ENCODE measurements around the gene DPPA3.
"Not testable (repeated sequence)": the region's sequence is repeated elsewhere in the genome, so short reads cannot be mapped to it uniquely, and the experiment has no call there.

The DPPA3 gene

GRCh38 chr12:7711133-7711532, at the start of gene DPPA3:
DPPA3 (plus strand) TSS chr12:7711433; CDS start chr12:7711571, 138 bp downstream.
- no peak for DNase-seq

DNA sequence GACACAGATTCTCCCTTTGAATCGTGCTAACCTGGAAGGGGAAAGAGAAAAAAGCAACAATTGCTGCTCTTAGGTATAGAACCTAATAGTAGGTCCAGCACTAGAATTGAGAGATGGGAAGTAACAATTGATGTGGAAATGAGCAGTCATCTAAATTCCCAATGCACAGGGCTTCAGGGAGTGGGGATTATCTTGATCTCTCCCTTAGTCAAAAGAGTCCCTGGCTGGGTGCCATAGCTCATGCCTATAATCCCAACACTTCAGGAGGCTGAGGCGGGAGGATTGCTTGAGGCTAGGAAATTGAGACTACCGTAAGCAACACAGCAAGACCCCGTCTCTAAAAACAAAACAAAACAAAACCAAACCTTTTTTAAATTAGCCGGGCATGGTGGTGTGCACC, 49.5 kb upstream of the DPPA3 start:
- no peak for DNase-seq

GRCh38 chr12:7666595-7666994, 44.6 kb upstream of the DPPA3 start:
- no peak for DNase-seq

DNA sequence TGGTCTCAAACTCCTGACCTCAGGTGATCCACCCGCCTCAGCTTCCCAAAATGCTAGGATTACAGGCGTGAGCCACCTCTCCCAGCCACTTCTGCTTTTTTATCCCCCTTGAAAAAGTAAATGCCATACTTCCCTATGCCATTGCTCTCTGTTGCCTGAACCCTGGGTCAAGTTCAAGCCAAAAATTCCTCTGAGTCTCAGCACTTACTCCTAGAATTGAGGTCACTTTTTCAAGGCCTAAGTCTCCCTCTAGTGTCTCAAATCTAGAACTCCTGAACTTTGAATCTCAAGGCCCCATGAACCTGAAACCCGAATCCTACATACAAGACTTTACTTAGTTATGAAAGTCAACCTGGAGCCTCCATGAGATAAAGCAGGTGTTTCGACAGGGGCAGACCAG, 44.1 kb upstream of the DPPA3 start:
- DNase-seq = no peak

GRCh38 chr12:7668171-7668570, 43.1 kb upstream of the DPPA3 start:
- DNase-seq = no peak

GRCh38 chr12:7675455-7675854, 35.8 kb upstream of the DPPA3 start:
- not testable (repeated sequence) for DNase-seq

DNA sequence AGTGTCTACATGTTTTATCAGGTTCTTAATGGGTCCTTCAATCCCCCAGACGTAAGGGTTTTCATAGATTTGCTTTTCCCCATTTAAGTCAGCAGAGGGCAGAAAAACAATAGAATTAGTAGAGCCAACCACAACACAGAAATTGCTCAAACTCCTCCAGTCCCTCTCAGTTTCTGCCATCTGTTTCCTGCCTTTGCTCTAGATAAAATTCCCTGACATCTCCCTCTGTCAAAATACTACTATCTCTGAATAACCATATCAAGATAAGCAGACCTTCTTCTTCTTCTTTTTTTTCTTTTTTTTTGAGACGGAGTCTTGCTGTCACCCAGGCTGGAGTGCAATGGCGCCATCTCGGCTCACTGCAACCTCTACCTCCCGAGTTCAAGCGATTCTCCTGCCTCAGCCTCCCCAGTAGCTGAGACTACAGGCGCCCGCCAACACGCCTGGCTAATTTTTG, 33.8 kb upstream of the DPPA3 start:
- DNase-seq = not testable (repeated sequence)

DNA sequence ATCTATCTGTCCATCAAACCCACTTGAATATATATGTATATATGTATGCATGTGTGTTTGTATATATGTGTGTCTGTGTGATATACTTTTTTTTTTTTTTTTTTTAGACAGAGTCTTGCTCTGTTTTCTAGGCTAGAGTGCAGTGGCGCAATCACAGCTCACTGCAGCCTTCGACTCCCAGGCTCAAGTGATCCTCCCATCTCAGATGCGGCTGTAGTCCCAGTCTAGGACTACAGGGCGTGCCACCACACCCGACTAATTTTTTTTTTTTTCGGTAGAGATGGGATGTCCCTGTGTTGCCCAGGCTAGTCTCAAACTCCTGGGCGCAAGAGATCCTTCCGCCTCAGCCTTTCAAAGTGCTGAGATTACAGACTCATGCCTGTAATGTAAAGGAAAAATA, 32.5 kb upstream of the DPPA3 start:
- no peak for DNase-seq

- no peak for DNase-seq
Observed at GRCh38 chr12:7679251-7680045, 31.8 kb upstream of the DPPA3 start.

DNA sequence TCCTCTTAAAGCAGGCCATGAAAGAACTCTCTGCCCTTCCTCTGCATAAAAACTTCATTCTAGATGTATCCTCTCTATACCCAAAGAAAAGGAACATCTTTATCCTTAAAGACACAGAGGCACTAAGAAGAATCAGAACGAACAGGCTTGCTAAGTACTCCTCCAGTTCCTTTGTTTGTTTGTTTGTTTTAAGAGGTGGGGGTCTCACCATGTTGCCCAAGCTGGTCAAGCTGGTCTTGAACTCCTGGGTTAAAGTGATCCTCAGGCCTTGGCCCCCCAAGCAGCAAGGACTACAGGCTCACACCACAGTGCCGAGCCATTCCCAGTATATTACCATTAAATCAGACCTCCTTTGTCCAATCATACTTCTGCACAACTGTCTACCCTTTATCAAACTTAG, 29.7 kb upstream of the DPPA3 start:
- no peak for DNase-seq

DNA sequence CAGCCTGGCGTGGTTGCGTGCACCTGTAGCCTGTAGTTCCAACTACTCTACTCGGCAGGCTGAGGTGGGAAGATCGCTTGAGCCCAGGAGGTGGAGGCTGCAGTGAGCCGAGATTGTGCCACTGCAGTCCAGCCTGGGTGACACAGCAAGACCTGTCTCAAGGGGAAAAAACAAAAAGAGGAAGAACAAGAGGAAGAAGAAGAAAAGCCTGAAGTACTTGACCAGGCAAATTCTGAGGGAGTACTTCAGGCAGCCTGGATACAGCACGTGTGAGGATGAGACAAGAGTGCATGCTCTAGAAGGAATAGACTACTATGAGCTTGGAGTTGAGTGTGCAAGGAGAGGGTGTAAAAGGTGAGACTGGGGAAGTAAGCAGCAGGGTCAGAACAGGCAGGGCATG, 17.4 kb upstream of the DPPA3 start:
- DNase-seq = no peak

GRCh38 chr12:7694556-7695236, 16.5 kb upstream of the DPPA3 start:
- DNase-seq = no peak

DNA sequence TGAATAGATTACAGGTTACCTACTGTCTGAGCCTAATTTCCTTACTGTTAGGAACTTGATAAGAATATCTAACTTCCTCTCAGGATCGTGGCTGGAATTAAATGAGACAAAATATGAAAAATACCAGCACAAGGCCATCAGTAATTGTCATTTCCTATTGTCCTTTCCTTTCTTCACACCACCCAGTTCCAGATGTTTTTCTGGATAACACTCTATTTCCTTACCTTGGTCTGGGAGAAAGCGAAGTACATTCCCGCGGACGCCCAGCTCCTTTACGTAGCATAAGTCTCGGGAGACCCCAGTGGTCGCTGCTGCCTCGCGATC, 16.0 kb upstream of the DPPA3 start:
- DNase-seq = no peak

- DNase-seq = no peak
Observed at GRCh38 chr12:7695566-7696197, 15.6 kb upstream of the DPPA3 start, which contains the start of gene GDF3. GDF3 (minus strand) TSS chr12:7695775; CDS start chr12:7695728, 47 bp downstream.

DNA sequence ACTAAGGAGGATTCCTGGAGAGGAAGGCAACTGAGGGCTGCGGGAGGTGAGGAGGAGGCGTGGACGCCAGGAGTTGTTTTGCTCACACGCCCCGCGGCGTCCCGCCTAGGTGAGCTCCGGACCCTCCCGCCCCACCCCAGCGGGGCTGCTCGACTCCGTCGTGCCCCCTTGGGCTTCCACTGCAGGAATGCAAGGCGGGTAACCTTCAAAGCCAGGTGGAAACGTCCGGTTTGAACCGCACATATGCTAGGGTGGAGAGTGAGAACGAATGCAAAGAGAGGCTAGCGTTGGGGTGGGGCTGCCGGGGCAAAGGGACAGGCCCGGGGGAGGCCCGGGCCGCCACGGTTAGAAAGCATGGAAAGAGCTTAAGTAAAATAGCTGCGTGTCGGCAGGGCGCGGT, 5.4 kb upstream of the DPPA3 start:
- no peak for DNase-seq

DNA sequence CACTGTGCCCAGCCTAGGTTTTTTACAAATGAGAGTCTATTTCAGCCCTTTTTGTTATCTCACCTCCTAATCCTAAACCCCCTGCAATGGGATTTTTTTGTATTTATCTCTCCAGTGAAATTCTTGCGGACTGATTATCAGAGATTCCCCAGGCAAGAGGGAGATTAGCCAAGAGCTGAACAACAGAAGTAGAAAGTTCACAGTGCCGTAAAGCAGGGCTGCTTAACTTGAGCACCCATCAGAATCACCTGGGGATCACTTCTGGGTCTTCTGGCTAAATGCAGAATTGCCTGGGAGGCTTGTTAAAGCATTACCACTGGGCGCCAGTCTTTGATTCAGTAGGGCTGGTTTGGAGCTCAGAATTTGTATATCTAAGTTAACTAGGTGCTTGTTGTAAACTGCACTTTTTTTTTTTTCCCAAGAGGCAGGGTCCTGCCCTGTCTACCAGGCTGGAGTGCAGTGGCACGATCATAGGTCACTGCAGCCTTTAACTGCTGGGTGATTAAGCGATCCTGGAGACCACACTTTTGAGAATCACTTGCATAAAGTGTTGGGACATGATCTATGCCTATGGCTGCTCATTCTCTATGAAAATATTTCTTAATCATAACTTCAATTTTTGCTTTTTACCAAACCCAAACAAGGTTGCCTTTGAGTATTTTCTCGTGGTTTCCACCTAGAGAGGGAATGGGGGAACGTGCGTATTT, 1.1 kb upstream of the DPPA3 start:
- no peak for DNase-seq

- no peak for DNase-seq
Observed at GRCh38 chr12:7712841-7713442, 1.7 kb downstream of the DPPA3 start.

DNA sequence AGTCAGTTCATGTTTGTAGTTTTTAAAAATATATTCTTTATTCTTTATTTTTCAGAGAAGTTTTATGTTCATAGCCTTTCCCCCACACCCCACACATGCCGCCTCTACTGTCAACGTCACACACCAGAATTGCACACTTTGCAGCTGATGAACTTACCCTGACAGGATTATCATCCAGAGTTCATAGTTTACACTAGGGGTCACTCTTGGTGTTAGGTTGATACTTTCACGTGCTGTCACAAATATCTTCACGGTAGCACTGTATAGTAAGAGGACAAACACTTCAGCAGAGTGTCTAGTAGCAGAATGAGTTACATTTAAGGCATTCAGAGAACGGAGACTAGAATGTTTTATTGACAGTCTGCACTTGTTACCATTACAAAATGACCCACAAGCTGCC, 5.1 kb downstream of the DPPA3 start:
- DNase-seq = no peak

DNA sequence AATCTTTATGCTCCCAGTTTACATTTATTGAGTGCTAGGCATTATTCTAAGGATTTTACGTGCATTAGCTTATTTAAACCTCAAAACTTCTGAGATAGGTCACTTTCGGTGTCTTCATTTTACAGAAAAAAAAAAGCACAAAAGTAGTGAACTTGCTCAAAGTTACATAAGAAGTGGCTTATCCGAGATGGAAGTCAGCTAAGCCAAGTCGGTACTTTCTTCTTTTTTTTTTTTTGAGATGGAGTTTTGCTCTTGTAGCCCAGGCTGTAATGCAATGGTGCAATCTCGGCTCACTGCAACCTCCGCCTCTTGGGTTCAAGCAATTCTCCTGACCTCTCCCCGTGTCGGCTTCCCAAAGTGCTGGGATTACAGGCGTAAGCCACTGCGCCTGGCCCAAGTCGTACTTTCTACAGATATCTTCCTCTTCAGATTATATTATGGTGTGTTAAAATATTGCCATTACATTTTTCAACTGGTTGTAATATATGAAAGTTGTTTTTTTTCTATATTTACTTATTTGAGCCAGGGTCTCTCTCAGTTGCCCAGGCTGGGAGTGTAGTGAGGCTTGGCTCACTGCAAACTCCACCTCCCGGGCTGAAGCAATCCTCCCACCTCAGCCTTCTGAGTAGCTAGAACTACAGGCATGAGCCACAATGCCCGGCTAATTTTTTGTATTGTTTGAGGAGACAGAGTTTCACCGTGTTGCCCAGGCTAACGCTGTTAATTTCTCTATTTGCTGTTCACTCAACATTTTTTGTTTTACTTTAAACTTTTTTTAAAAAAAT, 8.9 kb downstream of the DPPA3 start:
- no peak for DNase-seq

- DNase-seq = no peak
Observed at GRCh38 chr12:7723926-7724325, 12.7 kb downstream of the DPPA3 start.

DNA sequence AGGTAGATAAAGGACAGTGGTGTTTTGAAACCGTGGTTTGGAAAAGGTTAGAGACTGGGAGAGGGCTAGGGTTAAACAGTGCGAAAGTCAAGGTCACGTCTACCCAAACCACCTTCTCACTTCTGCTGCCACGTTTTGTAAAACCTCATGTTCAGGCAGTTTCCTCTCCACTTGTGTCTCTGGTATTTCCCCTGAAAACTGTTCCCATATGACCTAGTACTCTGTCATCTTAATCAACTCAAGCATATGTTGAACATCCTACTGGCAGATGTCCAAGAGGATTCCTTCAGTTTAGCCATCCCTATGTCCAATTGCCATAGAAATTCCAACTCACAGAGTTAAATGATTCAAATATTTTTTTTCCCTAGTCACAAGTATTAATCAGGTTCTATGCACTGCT, 18.5 kb downstream of the DPPA3 start:
- DNase-seq = no peak

GRCh38 chr12:7730984-7731383, 19.8 kb downstream of the DPPA3 start:
- not testable (repeated sequence) for DNase-seq
